GM10248 (cell line): Measurements from ENCODE around the gene NT5C3A.

Source experiments
- CTCF ChIA-PET: fragments of 300-600 bp; sonication (Branson Sonifier 250); formaldehyde crosslinking; extraction: SDS; loops from one replicate; lab custom pipeline; 2021; ENCODE audit warnings: antibody characterized with exemption; lab: Yijun Ruan, JAX
- POLR2A ChIA-PET: fragments of 350-650 bp; sonication (Branson Sonifier 250); formaldehyde crosslinking; extraction: SDS; loops from one replicate; lab custom pipeline; 2020; ENCODE audit warnings: antibody characterized with exemption; lab: Yijun Ruan, JAX
- DNase-seq: peaks from one replicate; pipeline ENCODE4 v3.0.0; 2012; ENCODE audit errors: extremely low spot score
- CTCF ChIP-seq: IDR thresholded peaks from 2 replicates; pipeline ENCODE4 v1.5.1; 2012; ENCODE audit warnings: mild to moderate bottlenecking, low read depth; ENCODE audit errors: extremely low read depth, missing control alignments, control extremely low read depth

Gene NT5C3A

DNA sequence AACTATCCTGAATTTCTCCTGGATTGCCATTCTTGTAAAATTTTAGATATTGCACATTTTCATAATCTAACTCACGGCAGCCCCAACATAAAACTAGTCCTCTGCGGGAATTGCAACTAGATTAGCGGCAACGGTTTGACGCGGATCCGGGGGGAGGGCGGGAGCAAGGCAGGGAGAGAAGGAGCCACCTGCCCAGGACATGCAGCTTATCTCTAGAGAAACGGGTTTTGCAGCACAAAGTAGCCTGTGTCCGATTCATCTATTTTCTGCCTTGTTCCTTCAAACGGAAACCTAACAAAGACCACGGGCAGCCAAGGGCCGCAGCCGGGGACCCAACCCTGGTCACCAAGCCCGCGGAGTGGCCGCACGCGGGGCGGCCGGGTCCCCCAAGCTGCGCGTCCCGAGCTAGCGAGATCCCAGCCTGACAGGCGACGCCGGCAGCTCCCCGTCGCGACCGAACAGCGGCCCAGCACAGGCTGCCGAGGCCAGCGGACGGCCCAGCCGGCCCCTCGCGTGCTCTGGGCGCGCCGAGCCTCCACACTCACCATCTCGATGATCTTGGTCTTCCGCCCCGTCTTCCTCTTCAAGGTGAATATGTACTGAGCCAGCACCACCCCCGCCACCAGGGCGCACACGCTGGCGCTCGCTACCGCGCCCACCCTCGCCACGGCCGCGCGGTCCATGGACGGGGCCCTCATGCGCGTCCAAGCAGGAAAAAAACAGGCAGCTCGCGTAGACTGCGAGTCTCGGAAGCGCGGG lies at the start of gene NT5C3A:
Gene NT5C3A (minus strand): TSS at position 754 of the 759 bp plus-strand sequence. CDS start 71 bp downstream, at position 683.
- no peak for TF ChIP-seq CTCF
- CTCF ChIA-PET = interaction anchor here (1.3 to 4.7 kb wide), 7 partner anchors 9 to 216 kb away, joined by 3 to 19 read pairs (median 11); no protein-coding TSS in a partner anchor
- POLR2A ChIA-PET = interaction anchor here (0.8 to 2.0 kb wide), 3 partner anchors 9 to 566 kb away, joined by 3 to 12 read pairs (median 6); no protein-coding TSS in a partner anchor
- DNase-seq = peak; percentile 50

- ChIA-PET POLR2A (no interaction called here), CTCF (interaction anchor here (1.2 to 5.6 kb wide), 4 partner anchors 16 to 418 kb away, joined by 3 to 74 read pairs (median 50); partner anchors contain the start of gene BBS9)
- TF ChIP-seq CTCF = no peak
- no peak for DNase-seq
Observed at GRCh38 chr7:33111614-33112013, 49.0 kb upstream of the NT5C3A start.

DNA sequence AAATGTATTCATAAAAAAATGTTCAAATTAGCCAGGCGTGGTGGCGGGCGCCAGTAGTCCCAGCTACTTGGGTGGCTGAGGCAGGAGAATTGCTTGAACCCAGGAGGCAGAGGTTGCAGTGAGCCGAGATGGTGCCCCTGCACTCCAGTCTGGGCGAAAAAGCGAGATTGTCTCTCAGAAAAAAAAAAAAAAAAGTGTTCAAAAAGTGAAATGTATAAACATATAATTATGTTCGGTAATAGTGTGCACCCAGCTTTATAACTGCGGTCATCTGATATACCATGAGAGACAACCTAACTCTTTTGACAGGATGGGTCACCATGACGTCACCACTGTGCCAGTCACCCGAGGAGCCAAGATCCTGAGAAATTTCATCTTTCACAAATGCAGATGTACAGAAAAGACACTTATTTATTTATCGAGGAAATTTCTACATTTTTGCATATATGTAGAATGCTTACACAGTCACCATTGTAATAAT lies 47.2 kb upstream of the NT5C3A start:
- TF ChIP-seq CTCF = no peak
- POLR2A ChIA-PET = no interaction called here
- CTCF ChIA-PET = interaction anchor here (0.7 to 5.6 kb wide), 17 partner anchors 9 to 614 kb away, joined by 3 to 74 read pairs (median 4); partner anchors contain the start of genes AVL9 and BBS9
- DNase-seq = no peak

DNA sequence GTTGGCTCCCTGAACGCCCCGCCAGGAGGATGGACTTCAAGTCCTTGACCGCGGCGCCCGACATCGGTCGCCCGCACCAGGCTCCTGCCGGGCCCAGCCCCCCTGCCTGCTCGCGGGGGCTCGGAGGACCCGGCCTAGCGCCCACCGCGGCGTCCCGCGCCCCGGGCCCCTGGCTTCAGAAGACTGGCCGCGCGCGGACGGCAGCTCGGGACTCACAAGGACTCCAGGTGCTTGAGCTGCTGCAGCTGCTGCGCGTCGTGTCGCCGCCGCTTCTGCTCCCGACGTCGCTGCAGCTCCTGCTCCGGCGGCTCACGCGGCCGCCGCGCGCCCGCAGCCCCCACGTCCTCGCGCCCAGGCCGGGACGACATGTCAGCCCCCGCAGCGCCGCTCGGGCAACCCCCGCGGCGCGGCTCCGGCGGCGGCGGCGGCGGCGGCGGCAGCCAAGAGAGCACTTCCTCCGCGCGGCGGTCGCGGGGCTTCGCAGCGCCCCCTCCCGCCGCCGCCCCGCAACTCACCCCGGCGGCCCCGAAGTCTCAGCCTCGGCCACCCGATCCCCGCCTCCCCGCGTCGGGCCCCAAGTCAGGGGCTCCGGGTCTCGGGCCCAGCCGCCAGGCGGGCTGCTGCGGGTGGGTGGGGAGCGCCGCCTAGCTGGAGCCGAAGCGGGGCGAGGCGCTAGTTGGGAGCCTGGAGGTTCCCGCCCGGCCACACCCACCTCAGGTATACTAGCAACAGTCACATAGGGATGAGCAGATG lies 46.6 kb upstream of the NT5C3A start, which contains the start of gene RP9:
Gene RP9 (minus strand): TSS at position 400 of the 753 bp plus-strand sequence. CDS start 32 bp downstream, at position 368.
- TF ChIP-seq CTCF = peak; percentile 80
- ChIA-PET CTCF (interaction anchor here (0.7 to 5.6 kb wide), 33 partner anchors 8 to 619 kb away, joined by 3 to 74 read pairs (median 4); partner anchors contain the start of genes AVL9, BBS9, FKBP9 and LSM5), POLR2A (no interaction called here)
- peak; percentile 89 for DNase-seq

DNA sequence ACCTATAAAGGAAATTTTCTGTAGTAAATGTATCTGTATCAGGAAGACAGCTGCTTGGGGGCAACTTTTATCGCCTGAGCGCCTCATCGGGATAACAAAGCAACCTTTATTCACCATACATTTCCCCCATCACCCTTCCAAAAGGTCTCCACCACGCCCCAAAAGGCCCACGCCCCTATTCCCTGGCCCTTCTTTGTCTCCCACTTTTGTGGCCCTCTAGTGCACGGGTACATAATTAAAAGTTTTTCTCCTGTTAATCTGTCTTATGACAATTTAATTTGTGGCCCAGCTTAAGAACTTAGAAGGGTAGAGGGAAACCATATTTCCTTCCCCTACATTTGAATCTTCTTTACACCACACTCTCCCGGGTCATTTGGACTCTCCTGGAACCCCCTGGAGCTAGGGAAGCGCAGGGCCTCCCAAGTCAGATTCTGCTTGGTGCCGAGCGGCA lies 46.0 kb upstream of the NT5C3A start:
- no peak for TF ChIP-seq CTCF
- DNase-seq = no peak
- POLR2A ChIA-PET = no interaction called here
- CTCF ChIA-PET = interaction anchor here (1.0 to 5.6 kb wide), 36 partner anchors 8 to 898 kb away, joined by 3 to 74 read pairs (median 5); partner anchors contain the start of genes AVL9, BBS9, FKBP9 and LSM5
